Ectodermal cell (in vitro differentiated cells): ENCODE results near the gene HELZ2.
A peak's percentile ranks its signal among the peaks of the same experiment; 100 is the strongest.

Experiments used
- H3K27ac ChIP-seq: 2 replicates; pipeline ENCODE4 v1.7.0; 2013; ENCODE audit warnings: mild to moderate bottlenecking, low read depth, low read length; ENCODE audit not compliant: insufficient read depth, poor library complexity, severe bottlenecking
- H3K27me3 ChIP-seq: 2 replicates; pipeline ENCODE4 v1.7.0; 2013; ENCODE audit warnings: mild to moderate bottlenecking, low read length; ENCODE audit not compliant: insufficient read depth, control insufficient read depth, poor library complexity, severe bottlenecking
- H3K36me3 ChIP-seq: one replicate; pipeline ENCODE4 v1.7.0; 2013; ENCODE audit warnings: low read length; ENCODE audit not compliant: control insufficient read depth, insufficient read depth
- H3K4me1 ChIP-seq: one replicate; pipeline ENCODE4 v1.7.0; 2013; ENCODE audit warnings: low read length; ENCODE audit not compliant: control insufficient read depth, insufficient read depth
- H3K4me3 ChIP-seq: 2 replicates; pipeline ENCODE4 v1.7.0; 2013; ENCODE audit warnings: low read depth, low read length, control low read depth; ENCODE audit not compliant: insufficient read depth
- H3K9me3 ChIP-seq: 2 replicates; pipeline ENCODE4 v1.7.0; 2013; ENCODE audit warnings: mild to moderate bottlenecking, low read length, moderate library complexity; ENCODE audit not compliant: control insufficient read depth
- WGBS, 2 experiments: methylation state at CpG; one replicate each; pipeline ENCODE4 v1.1.7; 2013; ENCODE audit warnings: missing lambda C conversion rate in 2 of 2; 5-methylcytosine and 5-hydroxymethylcytosine counted together

HELZ2 gene

DNA sequence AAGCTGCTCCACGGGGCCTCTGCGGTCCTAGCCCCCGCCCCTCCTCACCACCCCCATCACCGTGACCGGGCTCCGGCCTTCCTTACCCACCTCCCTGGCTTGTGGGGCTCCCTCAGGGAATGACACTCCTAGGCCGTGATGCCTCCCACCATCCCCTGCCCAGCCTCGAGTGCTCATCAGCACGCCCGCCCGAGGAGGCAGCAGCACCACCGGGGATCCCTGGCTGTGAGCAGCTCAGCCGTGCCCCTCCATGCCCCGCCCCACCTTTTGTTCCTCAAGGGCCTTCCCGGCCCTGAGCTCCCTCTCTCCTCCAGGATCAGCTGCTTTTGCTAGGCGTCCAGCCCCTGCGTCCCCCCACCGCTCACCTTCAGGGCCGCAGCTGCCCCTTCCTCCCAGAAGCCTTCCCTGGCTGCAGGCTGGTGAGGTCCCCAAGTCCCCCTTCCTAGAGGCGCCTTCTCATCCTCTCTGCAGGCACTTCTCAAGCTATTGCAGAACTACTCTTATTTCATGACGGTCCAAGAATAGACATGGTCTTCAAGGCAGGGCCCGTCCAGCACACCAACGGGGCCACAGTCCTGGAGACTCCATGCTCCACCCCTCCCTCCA is 17.1 kb downstream of the HELZ2 start:
- WGBS, 2 experiments = 49 to 50% methylated on average over 23 of the region's 23 CpGs
- H3K27me3 ChIP-seq = peaks cover 5% of the 10 kb centered on the region
- H3K36me3 ChIP-seq = no peaks in the 10 kb centered on the region

DNA sequence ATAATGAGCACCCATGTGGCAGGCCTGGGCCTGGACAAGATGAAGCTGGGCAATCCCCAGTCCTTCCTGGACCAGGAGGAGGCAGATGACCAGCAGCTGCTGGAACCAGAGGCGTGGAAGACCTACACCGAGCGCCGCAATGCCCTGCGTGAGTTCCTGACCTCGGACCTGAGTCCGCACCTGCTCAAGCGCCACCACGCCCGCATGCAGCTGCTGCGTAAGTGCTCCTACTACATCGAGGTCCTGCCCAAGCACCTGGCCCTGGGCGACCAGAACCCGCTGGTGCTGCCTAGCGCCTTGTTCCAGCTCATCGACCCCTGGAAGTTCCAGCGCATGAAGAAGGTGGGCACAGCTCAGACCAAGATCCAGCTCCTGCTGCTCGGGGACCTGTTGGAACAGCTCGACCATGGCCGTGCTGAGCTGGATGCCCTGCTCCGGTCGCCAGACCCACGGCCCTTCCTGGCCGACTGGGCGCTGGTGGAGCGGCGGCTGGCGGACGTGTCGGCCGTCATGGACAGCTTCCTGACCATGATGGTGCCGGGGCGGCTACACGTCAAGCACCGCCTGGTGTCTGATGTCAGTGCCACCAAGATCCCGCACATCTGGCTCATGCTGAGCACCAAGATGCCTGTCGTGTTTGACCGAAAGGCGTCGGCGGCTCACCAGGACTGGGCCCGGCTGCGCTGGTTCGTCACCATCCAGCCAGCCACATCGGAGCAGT is 18.2 kb downstream of the HELZ2 start:
- no peak overlapping the region for H3K4me3 ChIP-seq
- peaks cover 15% of the 10 kb centered on the region for H3K4me1 ChIP-seq
- no peaks in the 10 kb centered on the region for H3K36me3 ChIP-seq
- WGBS, 2 experiments = 95 to 96% methylated on average over 45 of the region's 45 CpGs
- no peaks in the 10 kb centered on the region for H3K9me3 ChIP-seq
- peaks cover 5% of the 10 kb centered on the region for H3K27me3 ChIP-seq
- no peak overlapping the region for H3K27ac ChIP-seq

More for the DNA sequence above, 17.1 kb downstream of the HELZ2 start:
- peaks cover 15% of the 10 kb centered on the region for H3K4me1 ChIP-seq
- H3K9me3 ChIP-seq = no peaks in the 10 kb centered on the region
- H3K4me3 ChIP-seq = no peak overlapping the region
- no peak overlapping the region for H3K27ac ChIP-seq

DNA sequence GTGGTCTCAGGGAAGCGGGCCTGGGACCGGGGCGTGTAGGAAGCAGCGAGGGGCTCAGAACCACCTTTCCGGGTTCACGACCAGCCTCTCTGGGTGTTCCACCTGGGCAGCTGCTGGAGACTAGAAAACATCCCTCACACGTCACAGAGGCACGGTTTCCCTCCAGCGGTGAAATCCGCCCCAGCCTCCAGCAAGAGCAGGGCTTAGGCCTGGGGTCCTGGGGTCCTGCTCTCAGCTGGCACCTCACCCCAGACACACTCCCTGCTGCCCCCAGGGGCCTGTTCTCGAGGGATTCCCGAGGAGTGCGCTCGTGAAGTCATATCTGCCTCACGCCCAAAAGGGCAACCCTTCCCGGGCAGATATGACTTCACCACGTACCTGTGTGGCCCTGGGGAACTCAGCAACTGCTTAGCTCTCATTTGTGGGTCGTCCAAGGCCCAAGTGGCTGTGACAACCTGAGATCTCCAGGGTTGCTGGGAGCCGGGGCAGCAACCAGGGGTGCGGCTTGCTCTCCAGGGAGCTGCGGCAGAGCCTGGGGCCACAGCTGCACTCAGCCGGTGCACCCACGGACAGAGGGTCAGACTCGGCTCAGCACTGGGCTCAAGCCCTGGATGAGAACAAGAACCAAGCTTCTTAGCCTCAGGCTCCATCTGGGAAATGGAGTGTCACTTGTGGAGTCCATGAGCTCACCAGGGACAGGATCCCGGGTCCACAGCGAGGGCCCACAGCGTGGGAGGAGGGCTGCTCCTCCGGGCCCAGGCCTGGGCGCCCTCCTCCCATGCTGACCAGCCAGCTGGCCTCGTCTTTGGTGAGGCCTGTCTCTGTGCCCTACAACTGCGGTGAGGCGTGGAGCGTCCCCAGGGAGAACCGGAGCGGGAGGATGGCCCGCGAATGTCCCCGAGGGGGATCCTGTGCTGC is 19.4 kb downstream of the HELZ2 start:
- Histone ChIP-seq H3K36me3 (no peaks in the 10 kb centered on the region), H3K9me3 (no peaks in the 10 kb centered on the region), H3K4me3 (peak overlapping the region; percentile 54), H3K27me3 (peaks cover 5% of the 10 kb centered on the region), H3K4me1 (peaks cover 15% of the 10 kb centered on the region), H3K27ac (no peak overlapping the region)
- 72 to 75% methylated on average over 38 of the region's 38 CpGs for WGBS, 2 experiments

DNA sequence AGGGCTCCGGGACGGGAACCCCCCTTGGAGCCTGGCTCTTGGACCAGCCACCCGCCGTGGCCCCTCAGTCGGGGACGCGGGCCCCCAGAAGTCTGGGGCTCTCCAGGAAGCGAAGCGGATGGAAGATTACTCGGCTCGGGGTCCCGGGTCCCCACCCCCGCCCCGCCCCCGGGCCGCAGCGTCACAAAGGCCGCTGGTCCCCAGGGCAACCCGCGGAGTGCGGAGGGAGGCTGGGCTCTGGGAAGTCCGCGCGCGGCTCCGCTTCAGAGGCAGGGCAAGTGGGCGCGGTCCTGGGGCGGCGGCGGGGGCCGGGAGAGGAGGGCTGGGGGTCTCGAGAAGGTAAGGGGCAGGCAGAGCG is 20.1 kb downstream of the HELZ2 start, which contains the start of gene FNDC11:
FNDC11 (plus strand) TSS at position 227 of the 358 bp plus-strand sequence. CDS start 1,505 bp downstream, outside the sequence.
- peak within 1 kb of the TSS; percentile 61 for H3K27ac ChIP-seq
- H3K36me3 ChIP-seq = no peaks in the 10 kb centered on the region
- no peaks in the 10 kb centered on the region for H3K9me3 ChIP-seq
- peaks cover 15% of the 10 kb centered on the region for H3K4me1 ChIP-seq
- H3K27me3 ChIP-seq = peaks cover 5% of the 10 kb centered on the region
- peak within 1 kb of the TSS; percentile 54 for H3K4me3 ChIP-seq
- 1% methylated on average over 34 of the region's 34 CpGs for WGBS, 2 experiments

DNA sequence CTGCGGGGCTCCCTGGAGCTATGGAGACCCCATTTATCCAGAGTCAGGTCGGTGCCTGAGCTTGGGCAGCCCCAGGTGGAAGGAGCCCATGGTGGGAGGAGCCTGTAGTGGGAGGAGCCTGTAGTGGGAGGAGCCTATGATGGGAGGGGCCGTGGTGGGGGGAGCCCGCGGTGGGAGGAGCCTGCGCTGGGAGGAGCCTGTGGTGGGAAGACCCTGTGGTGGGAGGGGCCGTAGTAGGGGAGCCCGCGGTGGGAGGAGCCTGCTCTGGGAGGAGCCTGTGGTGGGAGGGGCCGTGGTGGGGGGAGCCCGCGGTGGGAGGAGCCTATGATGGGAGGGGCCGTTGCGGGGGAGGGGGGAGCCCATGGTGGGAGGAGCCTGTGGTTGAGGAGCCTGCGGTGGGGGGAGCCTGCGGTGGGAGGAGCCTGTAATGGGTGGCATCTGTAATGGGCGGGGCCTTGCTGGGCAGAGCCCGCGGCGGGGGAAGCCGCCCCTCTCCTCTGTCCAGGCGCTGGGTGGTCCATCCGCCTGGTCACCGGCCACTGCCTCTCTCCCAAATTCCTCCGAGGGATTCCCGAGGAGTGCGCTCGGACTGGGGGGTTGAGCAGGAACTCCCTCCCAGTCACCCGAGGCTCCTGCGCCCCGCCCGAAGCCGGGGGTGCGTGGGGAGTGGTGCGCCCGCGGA is 20.6 kb downstream of the HELZ2 start:
- peaks cover 15% of the 10 kb centered on the region for H3K4me1 ChIP-seq
- no peaks in the 10 kb centered on the region for H3K36me3 ChIP-seq
- peaks cover 5% of the 10 kb centered on the region for H3K27me3 ChIP-seq
- no peaks in the 10 kb centered on the region for H3K9me3 ChIP-seq
- WGBS, 2 experiments = 3 to 4% methylated on average over 37 of the region's 37 CpGs
- H3K27ac ChIP-seq = peak overlapping the region; percentile 61
- H3K4me3 ChIP-seq = peak overlapping the region; percentile 54

DNA sequence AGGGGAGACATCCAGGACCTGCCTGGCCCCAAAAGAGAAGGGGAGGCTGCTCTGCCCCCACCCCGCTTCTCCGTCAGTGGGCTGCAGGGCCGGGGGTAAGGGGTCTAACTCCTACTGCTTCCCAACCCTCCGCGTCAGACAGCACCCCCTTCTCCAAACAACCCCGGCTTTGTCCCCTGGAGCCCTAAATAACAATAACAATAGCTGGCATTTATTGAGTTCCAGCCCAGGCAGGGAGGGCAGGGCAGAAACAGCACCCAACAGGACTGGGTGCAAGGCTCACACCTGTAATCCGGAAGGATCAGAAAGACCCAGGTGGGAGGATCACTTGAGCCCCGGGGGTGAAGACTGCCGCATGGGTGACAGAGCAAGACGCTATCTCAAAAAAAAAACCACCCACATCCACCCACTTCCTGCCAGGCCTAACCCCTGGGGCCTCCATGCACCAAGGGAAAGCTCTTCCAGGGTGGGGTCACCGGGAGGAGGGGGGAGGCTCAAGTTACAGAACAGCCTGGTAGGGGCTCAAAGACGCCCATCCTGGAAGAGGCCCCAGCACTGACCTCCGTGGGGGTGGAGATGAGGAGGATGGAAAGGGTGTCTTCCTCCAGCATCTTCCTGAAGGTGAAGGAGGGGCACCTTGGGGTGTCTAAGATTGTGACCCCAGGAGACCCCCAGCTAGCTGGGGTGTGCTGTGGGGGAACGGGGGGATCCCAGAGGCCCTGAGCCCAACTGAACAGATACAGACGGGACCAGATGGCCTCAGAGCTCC is 21.4 kb downstream of the HELZ2 start:
- peaks cover 15% of the 10 kb centered on the region for H3K4me1 ChIP-seq
- peaks cover 5% of the 10 kb centered on the region for H3K27me3 ChIP-seq
- H3K4me3 ChIP-seq = no peak overlapping the region
- 33 to 37% methylated on average over 15 of the region's 15 CpGs for WGBS, 2 experiments
- H3K9me3 ChIP-seq = no peaks in the 10 kb centered on the region
- no peak overlapping the region for H3K27ac ChIP-seq
- H3K36me3 ChIP-seq = no peaks in the 10 kb centered on the region

DNA sequence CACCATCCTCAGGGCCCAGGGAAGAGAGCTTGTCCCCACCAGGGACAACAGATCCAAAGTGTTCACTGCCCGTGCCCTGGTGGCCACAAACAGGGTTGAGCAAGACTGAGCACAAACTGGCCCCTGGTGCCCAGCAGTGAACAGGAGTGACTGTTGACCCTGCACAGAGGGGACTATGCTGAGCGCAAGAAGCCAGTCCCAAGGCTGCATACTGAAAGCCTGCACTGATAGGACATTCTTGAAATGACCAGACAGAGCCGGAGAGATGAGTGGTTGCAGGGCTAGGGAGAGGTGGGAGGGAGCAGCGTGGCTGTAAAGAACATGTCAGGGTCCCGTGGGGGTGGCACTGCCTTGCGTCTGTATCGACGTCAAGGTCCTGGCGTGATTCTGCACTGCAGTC is 23.0 kb downstream of the HELZ2 start:
- no peaks in the 10 kb centered on the region for H3K9me3 ChIP-seq
- H3K27me3 ChIP-seq = peaks cover 5% of the 10 kb centered on the region
- WGBS, 2 experiments = 77 to 83% methylated on average over 9 of the region's 9 CpGs
- H3K4me1 ChIP-seq = peaks cover 7% of the 10 kb centered on the region
- H3K27ac ChIP-seq = no peak overlapping the region
- no peak overlapping the region for H3K4me3 ChIP-seq
- H3K36me3 ChIP-seq = no peaks in the 10 kb centered on the region

DNA sequence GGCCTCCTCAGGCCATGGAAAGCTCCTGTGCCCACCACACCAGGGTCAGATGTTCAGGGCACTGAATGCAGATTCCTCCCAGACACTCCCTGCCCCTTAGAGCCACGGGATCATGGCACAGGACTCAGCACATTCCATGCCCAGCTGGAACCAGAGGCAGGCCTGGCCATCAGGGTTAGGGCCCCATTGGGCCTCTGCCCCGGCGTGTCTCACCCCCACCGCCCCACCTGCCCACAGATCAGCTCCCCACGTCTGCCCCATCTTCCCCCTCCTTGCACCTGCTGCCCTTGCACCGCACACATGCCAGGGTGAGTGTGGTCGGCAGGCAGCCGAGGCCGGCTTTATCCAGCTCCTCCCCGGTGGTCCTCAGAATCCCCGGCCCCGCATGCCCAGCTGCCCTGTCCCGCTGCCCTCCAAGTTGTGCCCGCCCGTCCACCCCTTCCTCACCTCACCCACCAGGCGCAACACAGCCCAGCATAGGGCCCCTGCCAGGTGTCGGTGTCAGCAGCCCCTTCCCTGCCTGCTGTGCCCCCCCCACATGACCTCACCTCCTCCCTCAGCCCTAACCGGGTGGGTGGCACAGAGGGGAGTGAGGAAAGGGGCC is 24.3 kb downstream of the HELZ2 start:
- H3K27me3 ChIP-seq = peaks cover 2% of the 10 kb centered on the region
- WGBS, 2 experiments = 90 to 91% methylated on average over 18 of the region's 18 CpGs
- H3K4me1 ChIP-seq = no peaks in the 10 kb centered on the region
- H3K4me3 ChIP-seq = no peak overlapping the region
- no peaks in the 10 kb centered on the region for H3K9me3 ChIP-seq
- H3K27ac ChIP-seq = no peak overlapping the region
- no peaks in the 10 kb centered on the region for H3K36me3 ChIP-seq

DNA sequence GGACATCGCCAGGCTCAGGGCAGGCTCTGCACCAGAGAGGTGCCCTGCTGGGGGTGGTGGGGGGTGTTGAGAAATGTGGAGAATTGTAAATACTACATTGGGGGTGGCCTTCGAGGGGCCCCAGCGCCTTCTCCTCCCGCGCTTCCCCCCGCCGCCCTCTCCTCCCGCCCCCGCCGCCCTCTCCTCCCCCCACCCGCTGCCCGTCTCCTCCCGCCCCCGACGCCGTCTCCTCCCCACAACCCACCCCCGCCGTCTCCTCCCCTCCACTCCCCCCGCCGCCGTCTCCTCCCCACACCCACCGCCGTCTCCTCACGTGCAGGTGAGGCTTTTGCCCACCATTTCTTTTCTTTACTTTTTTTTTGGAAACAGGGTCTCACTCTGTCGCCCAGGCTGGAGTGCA is 25.0 kb downstream of the HELZ2 start:
- no peak overlapping the region for H3K27ac ChIP-seq
- H3K4me3 ChIP-seq = no peak overlapping the region
- no peaks in the 10 kb centered on the region for H3K9me3 ChIP-seq
- no peaks in the 10 kb centered on the region for H3K36me3 ChIP-seq
- 54 to 59% methylated on average over 8 to 9 of the region's 25 CpGs for WGBS, 2 experiments
- no peaks in the 10 kb centered on the region for H3K27me3 ChIP-seq
- H3K4me1 ChIP-seq = no peaks in the 10 kb centered on the region
